DND-41 (cell line): ENCODE results near the gene SLC2A11.

Experiments used
- ATAC-seq: fragments of 200-7000 bp; cut with Tn5 transposase; 3 replicates; pipeline ENCODE4 v1.9.1; 2021; ENCODE audit warnings: low read depth; ENCODE audit not compliant: insufficient read depth
- DNase-seq: peaks from one replicate; pipeline ENCODE4 v3.0.0-alpha.2; 2020
- H2AFZ ChIP-seq: 2 replicates; pipeline ENCODE4 v1.6.0; 2012; ENCODE audit warnings: low read depth, low read length
- H3K27ac ChIP-seq: 2 replicates; pipeline ENCODE4 v1.5.1; 2012; ENCODE audit warnings: low read length, inconsistent platforms
- H3K27me3 ChIP-seq: fragments of 200-600 bp; sonication (generic); 2 replicates; pipeline ENCODE4 v1.6.0; 2012; ENCODE audit warnings: low read length, mild to moderate bottlenecking, inconsistent platforms; ENCODE audit not compliant: insufficient read depth, poor library complexity
- H3K36me3 ChIP-seq: 2 replicates; pipeline ENCODE4 v1.5.1; 2012; ENCODE audit warnings: low read length, inconsistent platforms; ENCODE audit not compliant: insufficient read depth
- H3K4me1 ChIP-seq: 2 replicates; pipeline ENCODE4 v1.5.1; 2012; ENCODE audit warnings: mild to moderate bottlenecking, low read length; ENCODE audit not compliant: insufficient read depth
- H3K4me2 ChIP-seq: 2 replicates; pipeline ENCODE4 v1.6.0; 2012; ENCODE audit warnings: mild to moderate bottlenecking, moderate library complexity, low read length, inconsistent platforms; ENCODE audit not compliant: insufficient read depth
- H3K4me3 ChIP-seq, 2 experiments: fragments of 200-600 bp in 1 of 2; shearing (Covaris generic) in 1 of 2; 2 replicates each; pipeline ENCODE4 v1.5.1; 2012 to 2016; ENCODE audit warnings: inconsistent platforms in 2 of 2, low read length in 2 of 2, mild to moderate bottlenecking in 2 of 2, low read depth in 1 of 2, moderate library complexity in 1 of 2
- H3K79me2 ChIP-seq: 2 replicates; pipeline ENCODE4 v1.6.0; 2012; ENCODE audit warnings: low read length, inconsistent platforms; ENCODE audit not compliant: insufficient read depth
- H3K9ac ChIP-seq: 2 replicates; pipeline ENCODE4 v1.6.0; 2012; ENCODE audit warnings: low read depth, mild to moderate bottlenecking, inconsistent platforms, low read length, moderate library complexity
- H3K9me3 ChIP-seq: 2 replicates; pipeline ENCODE4 v1.5.1; 2012; ENCODE audit warnings: low read length, moderate library complexity, mild to moderate bottlenecking, inconsistent platforms; ENCODE audit not compliant: insufficient read depth, severe bottlenecking
- H4K20me1 ChIP-seq: 2 replicates; pipeline ENCODE4 v1.6.0; 2012; ENCODE audit warnings: low read length; ENCODE audit not compliant: insufficient read depth
- CTCF ChIP-seq: IDR thresholded peaks from 2 replicates; pipeline ENCODE4 v1.5.1; 2012; ENCODE audit warnings: borderline replicate concordance, low read length, moderate library complexity, mild to moderate bottlenecking; ENCODE audit not compliant: poor library complexity, severe bottlenecking; ENCODE audit errors: extremely low read depth
- EZH2 ChIP-seq: IDR thresholded peaks from 3 replicates; pipeline ENCODE4 v1.6.1; 2012; ENCODE audit warnings: borderline replicate concordance, low read depth, mild to moderate bottlenecking, moderate library complexity, low read length, inconsistent platforms; ENCODE audit not compliant: severe bottlenecking

Gene SLC2A11

GRCh38 chr22:23827351-23827995 lies 30.2 kb upstream of the SLC2A11 start:
- H3K36me3 ChIP-seq: peaks cover 94% of the 10 kb centered on the region
- TF ChIP-seq CTCF (no peak), EZH2 (no peak)
- peak overlapping the region; percentile 69; the same call in 1 of the 2 replicates for H3K27ac ChIP-seq
- no peak overlapping the region for H3K9ac ChIP-seq
- no peak overlapping the region for H2AFZ ChIP-seq
- H3K79me2 ChIP-seq: peaks cover 36% of the 10 kb centered on the region
- peaks cover 30% of the 10 kb centered on the region for H4K20me1 ChIP-seq
- H3K9me3 ChIP-seq: no peaks in the 10 kb centered on the region
- DNase-seq: no peak
- H3K4me1 ChIP-seq: peaks cover 31% of the 10 kb centered on the region
- H3K27me3 ChIP-seq: no peaks in the 10 kb centered on the region
- no peak overlapping the region for H3K4me2 ChIP-seq
- H3K4me3 ChIP-seq: no peak overlapping the region
- no peak for ATAC-seq

GRCh38 chr22:23828800-23829680 lies 28.6 kb upstream of the SLC2A11 start:
- peaks cover 31% of the 10 kb centered on the region for H3K4me1 ChIP-seq
- H3K27ac ChIP-seq: no peak overlapping the region; the same call in 1 of the 2 replicates
- no peaks in the 10 kb centered on the region for H3K9me3 ChIP-seq
- peaks cover 42% of the 10 kb centered on the region for H4K20me1 ChIP-seq
- TF ChIP-seq CTCF (no peak), EZH2 (no peak)
- H2AFZ ChIP-seq: no peak overlapping the region
- ATAC-seq (no peak), DNase-seq (no peak)
- no peak overlapping the region for H3K4me2 ChIP-seq
- H3K27me3 ChIP-seq: no peaks in the 10 kb centered on the region
- peaks cover 94% of the 10 kb centered on the region for H3K36me3 ChIP-seq
- no peak overlapping the region for H3K9ac ChIP-seq
- H3K79me2 ChIP-seq: peaks cover 38% of the 10 kb centered on the region
- H3K4me3 ChIP-seq: no peak overlapping the region

GRCh38 chr22:23829845-23830372 lies 27.8 kb upstream of the SLC2A11 start:
- no peak overlapping the region for H3K4me2 ChIP-seq
- H3K4me1 ChIP-seq: peaks cover 27% of the 10 kb centered on the region
- H2AFZ ChIP-seq: no peak overlapping the region
- no peak overlapping the region for H3K27ac ChIP-seq
- ATAC-seq: no peak
- DNase-seq: no peak
- no peaks in the 10 kb centered on the region for H3K27me3 ChIP-seq
- no peak for TF ChIP-seq EZH2
- no peaks in the 10 kb centered on the region for H3K9me3 ChIP-seq
- no peak overlapping the region for H3K4me3 ChIP-seq
- peaks cover 91% of the 10 kb centered on the region for H3K36me3 ChIP-seq
- H3K9ac ChIP-seq: no peak overlapping the region
- H3K79me2 ChIP-seq: peaks cover 38% of the 10 kb centered on the region
- H4K20me1 ChIP-seq: peaks cover 47% of the 10 kb centered on the region

- Histone ChIP-seq H3K4me1 (peaks cover 14% of the 10 kb centered on the region), H3K4me2 (no peak overlapping the region), H3K27me3 (no peaks in the 10 kb centered on the region), H3K9ac (no peak overlapping the region), H4K20me1 (peaks cover 52% of the 10 kb centered on the region), H3K79me2 (peaks cover 38% of the 10 kb centered on the region), H3K27ac (no peak overlapping the region), H3K9me3 (no peaks in the 10 kb centered on the region), H3K36me3 (peaks cover 91% of the 10 kb centered on the region), H2AFZ (no peak overlapping the region), H3K4me3 (no peak overlapping the region)
- ATAC-seq: no peak
- DNase-seq: no peak
- no peak for TF ChIP-seq CTCF
- TF ChIP-seq EZH2: no peak
Observed at GRCh38 chr22:23831261-23831660, 26.4 kb upstream of the SLC2A11 start.
